Prostate gland (tissue), 2 donors: ENCODE results near the gene PDILT. TPM values are rescaled to one million over a fixed set of nuclear protein-coding genes. Genes with fewer than 3 reads are reported as not detected.
A peak's percentile ranks its signal among the peaks of the same experiment; 100 is the strongest.

Experiments used
- DNase-seq: peaks from one replicate; pipeline ENCODE4 v3.0.0-alpha.2; 2019; ENCODE audit warnings: low spot score
- H3K27ac ChIP-seq, 2 donors: fragments of 200-600 bp; sonication (generic); 2 replicates each; pipeline ENCODE4 v1.5.1; 2017 to 2019
- H3K27me3 ChIP-seq: fragments of 200-600 bp; sonication (generic); replicated peaks from 2 replicates; pipeline ENCODE4 v1.5.1; 2019; ENCODE audit not compliant: insufficient read depth
- H3K36me3 ChIP-seq, 2 donors: fragments of 200-600 bp; sonication (generic); 1 replicate in 1 of 2; 2 replicates in 1 of 2; pipeline versions ENCODE4 v1.5.1 to v1.8.1; 2017 to 2019
- H3K4me1 ChIP-seq: fragments of 200-600 bp; sonication (generic); replicated peaks from 2 replicates; pipeline ENCODE4 v1.5.1; 2019
- H3K4me3 ChIP-seq, 2 donors: fragments of 200-600 bp; sonication (generic); 2 replicates each; pipeline ENCODE4 v1.5.1; 2017 to 2019
- H3K9me3 ChIP-seq: fragments of 200-600 bp; sonication (generic); 2 replicates; pipeline ENCODE4 v1.5.1; 2017
- POLR2A ChIP-seq: fragments of 450-650 bp; IDR thresholded peaks from one replicate; pipeline ENCODE4 v1.6.1; 2016; ENCODE audit warnings: antibody characterized with exemption, mild to moderate bottlenecking
- POLR2AphosphoS5 ChIP-seq: sonication (generic); formaldehyde crosslinking; IDR thresholded peaks from one replicate; pipeline ENCODE4 v1.6.1; 2017; ENCODE audit warnings: antibody characterized with exemption
- WGBS: methylation state at CpG from one replicate; pipeline ENCODE4 v1.1.5; 2018; 5-methylcytosine and 5-hydroxymethylcytosine counted together
- intact Hi-C: fragments of 100-400 bp; cut with DNase I; formaldehyde crosslinking; loops from one replicate; pipeline ENCODE4 v1.14.2; 2022
- total RNA-seq, 2 donors: library from RNA; depleted of rRNA; stranded (reverse); fragments of >200 nt; gene quantifications; one replicate each; pipeline ENCODE4 v1.1.0, GENCODE V29; 2016
- TF ChIP-seq, protein P1 (sequence below), 4 experiments: fragments of 200-600 bp in 2 of 4; fragments of 450-650 bp in 2 of 4; sonication (generic) in 2 of 4; IDR thresholded peaks; 1 replicate in 3 of 4; 2 replicates in 1 of 4; pipeline ENCODE4 v1.5.1; 2016 to 2019; ENCODE audit warnings: antibody characterized with exemption in 4 of 4, mild to moderate bottlenecking in 2 of 4, moderate library complexity in 2 of 4

PDILT gene
- total RNA-seq, 2 donors from 2014 or later, result 0.87 to 2.4 TPM

DNA sequence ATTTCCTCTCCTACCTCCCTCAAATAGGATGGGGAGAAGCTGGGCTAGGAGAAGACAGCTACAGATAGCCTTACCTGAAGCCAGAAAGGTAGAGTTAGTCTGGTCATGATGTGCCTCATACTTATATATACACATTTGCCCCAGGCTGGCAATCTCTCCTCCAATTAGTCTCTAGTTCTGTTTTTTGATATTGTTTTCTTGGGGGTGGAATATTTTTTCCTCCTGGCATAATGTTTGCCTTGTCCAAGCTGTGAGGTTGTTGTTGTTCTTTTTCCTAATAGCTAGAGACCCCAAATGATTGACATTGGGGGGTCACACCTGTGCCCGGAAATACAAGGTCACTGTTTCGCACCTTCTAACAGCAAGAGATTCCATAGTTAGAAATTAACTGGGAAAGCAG, 51.9 kb downstream of the PDILT start, which contains the start of gene UMOD:
Gene UMOD (minus strand): TSS at position 101 of the 400 bp plus-strand sequence. CDS start 1,978 bp downstream, outside the sequence.
- Histone ChIP-seq H3K36me3 (no peaks in the 10 kb centered on the region), H3K4me1 (no peaks in the 10 kb centered on the region), H3K27ac (no peak within 1 kb of the TSS), H3K9me3 (no peaks in the 10 kb centered on the region), H3K4me3 (no peak within 1 kb of the TSS), H3K27me3 (no peaks in the 10 kb centered on the region)
- DNase-seq, result no peak
- intact Hi-C loops, result no loop called here
- WGBS, result 58% methylated on average over 2 of the region's 2 CpGs
- TF ChIP-seq, protein P1, sequence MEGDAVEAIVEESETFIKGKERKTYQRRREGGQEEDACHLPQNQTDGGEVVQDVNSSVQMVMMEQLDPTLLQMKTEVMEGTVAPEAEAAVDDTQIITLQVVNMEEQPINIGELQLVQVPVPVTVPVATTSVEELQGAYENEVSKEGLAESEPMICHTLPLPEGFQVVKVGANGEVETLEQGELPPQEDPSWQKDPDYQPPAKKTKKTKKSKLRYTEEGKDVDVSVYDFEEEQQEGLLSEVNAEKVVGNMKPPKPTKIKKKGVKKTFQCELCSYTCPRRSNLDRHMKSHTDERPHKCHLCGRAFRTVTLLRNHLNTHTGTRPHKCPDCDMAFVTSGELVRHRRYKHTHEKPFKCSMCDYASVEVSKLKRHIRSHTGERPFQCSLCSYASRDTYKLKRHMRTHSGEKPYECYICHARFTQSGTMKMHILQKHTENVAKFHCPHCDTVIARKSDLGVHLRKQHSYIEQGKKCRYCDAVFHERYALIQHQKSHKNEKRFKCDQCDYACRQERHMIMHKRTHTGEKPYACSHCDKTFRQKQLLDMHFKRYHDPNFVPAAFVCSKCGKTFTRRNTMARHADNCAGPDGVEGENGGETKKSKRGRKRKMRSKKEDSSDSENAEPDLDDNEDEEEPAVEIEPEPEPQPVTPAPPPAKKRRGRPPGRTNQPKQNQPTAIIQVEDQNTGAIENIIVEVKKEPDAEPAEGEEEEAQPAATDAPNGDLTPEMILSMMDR (IDR thresholded peaks at IDR 0.05), result no peak
- TF ChIP-seq POLR2AphosphoS5 (no peak), POLR2A (no peak)

DNA sequence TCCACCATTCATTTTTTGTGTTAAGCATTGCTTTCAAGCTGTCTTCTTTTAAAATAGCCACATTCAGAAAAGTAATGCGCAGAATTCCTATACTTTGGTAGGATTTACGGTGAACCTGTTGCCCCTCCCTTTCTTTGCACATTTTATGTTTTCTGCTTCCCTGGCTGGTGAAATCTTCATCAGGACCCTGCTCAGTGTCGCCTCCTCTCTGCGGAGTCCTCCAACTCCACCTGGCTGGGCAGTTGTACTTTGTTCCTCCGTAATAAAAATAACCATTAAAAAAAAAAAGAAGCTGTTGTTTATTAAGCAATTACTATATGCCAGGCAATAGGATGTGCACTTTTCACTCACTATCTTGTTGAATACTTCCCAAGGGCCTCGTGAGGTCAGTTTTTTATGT, 54.9 kb downstream of the PDILT start:
- WGBS, result 77% methylated on average over 6 of the region's 6 CpGs
- no peaks in the 10 kb centered on the region for H3K4me1 ChIP-seq
- TF ChIP-seq POLR2A (no peak), POLR2AphosphoS5 (no peak)
- TF ChIP-seq, protein P1 (IDR thresholded peaks at IDR 0.05), result no peak
- no peak for DNase-seq
- H3K27ac ChIP-seq, result no peak overlapping the region
- intact Hi-C loops, result no loop called here
- H3K27me3 ChIP-seq, result no peaks in the 10 kb centered on the region
- H3K36me3 ChIP-seq, result no peaks in the 10 kb centered on the region
- no peaks in the 10 kb centered on the region for H3K9me3 ChIP-seq
- H3K4me3 ChIP-seq, result no peak overlapping the region

DNA sequence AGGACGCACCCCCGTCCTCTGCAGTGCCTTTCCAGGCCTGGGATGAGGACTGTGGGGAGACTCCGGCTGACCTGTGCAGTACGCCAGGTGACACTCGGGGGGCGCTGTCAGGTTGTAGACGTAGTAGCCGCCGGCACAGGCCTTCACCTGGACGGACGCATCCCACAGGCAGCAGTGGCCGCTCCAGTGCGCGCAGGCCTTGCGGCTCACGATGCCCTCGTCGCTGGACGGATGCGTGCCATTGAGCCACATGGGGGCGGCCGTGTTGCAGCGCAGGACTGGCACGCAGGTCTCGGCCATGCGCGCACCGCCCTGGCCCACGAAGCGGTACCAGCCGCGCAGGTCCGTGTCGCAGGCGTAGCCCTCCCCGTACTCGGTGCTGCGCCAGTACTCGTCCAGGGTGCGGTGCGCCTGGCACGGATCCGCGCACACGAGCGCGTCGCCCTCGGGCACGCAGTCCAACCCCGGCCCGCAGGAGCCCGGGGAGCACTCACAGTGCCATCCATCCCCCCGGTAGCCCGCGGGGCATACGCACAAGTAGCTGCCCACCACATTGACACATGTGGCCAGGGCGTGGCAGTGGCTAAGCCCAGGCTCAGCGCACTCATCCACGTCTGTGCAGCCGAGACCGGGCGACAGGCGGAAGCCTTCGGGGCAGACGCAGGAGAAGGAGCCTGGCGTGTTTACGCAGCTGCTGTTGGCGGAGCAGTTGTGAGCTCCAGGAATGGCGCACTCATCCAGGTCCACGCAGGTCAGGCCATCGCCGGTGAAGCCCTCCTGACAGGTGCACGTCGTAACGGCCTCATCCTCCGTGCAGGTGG, 56.0 kb downstream of the PDILT start:
- Histone ChIP-seq H3K4me1 (no peaks in the 10 kb centered on the region), H3K36me3 (no peaks in the 10 kb centered on the region), H3K27ac (no peak overlapping the region), H3K4me3 (no peak overlapping the region), H3K27me3 (no peaks in the 10 kb centered on the region), H3K9me3 (no peaks in the 10 kb centered on the region)
- TF ChIP-seq POLR2A, result no peak
- TF ChIP-seq, protein P1 (IDR thresholded peaks at IDR 0.05), result peak in 3 of 4 experiments; percentile 17 to 38 (median 28)
- intact Hi-C loops, result no loop called here
- WGBS, result 57% methylated on average over 18 of the region's 77 CpGs
- peak; percentile 35 for DNase-seq

DNA sequence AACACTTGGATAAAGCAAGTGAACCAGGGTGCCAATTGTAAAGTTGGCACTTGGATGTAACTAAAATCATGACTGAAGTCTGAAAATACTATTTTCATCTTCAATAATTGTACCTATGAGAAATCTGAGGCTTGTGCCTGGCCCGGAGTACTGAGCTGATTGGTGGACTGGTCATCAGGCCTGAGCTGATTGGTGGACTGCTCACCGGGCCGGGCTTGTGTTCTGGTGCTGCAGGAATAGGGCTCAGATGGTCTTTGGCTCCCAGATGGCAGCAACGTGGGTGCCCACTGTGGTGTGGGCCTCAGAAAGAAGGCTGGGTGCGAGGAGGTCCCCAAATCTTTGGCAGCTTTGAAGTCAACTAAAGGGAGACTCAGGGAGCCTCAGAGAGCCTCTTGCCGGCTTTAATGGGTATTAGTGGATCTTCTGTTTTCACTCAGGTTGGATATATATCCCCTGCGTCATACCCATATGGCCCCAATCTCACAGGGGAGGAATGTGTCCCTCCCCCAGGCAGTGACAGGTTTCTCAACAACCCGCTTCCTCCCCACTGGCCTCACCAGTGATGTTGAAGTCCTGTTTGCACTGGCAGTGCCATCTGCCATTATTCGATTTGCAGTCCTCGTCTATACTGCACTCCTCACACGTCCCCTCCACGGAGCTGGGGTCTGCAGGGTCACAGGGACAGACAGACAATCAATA, 56.7 kb downstream of the PDILT start:
- DNase-seq, result no peak
- Histone ChIP-seq H3K9me3 (no peaks in the 10 kb centered on the region), H3K27me3 (no peaks in the 10 kb centered on the region), H3K27ac (no peak overlapping the region), H3K36me3 (no peaks in the 10 kb centered on the region), H3K4me3 (no peak overlapping the region), H3K4me1 (no peaks in the 10 kb centered on the region)
- TF ChIP-seq POLR2AphosphoS5 (no peak), POLR2A (no peak)
- TF ChIP-seq, protein P1 (IDR thresholded peaks at IDR 0.05), result no peak
- WGBS, result 68% methylated on average over 12 of the region's 12 CpGs
- intact Hi-C loops, result no loop called here
